ENCODE measurements around the gene RAP2B. TPM values are rescaled to one million over a fixed set of nuclear protein-coding genes. Genes with fewer than 3 reads are reported as not detected.
"Not testable (repeated sequence)": the region's sequence is repeated elsewhere in the genome, so short reads cannot be mapped to it uniquely, and the experiment has no call there.

RAP2B gene
- 12.5 TPM for polyA plus RNA-seq (2013, experiment 1 of 2)
- polyA plus RNA-seq (2013, experiment 2 of 2) = 13.1 TPM

GRCh38 chr3:153161714-153162512 lies at the start of gene RAP2B:
RAP2B (plus strand) TSS chr3:153162226; CDS start chr3:153162694, 468 bp downstream.
- under 1% methylated on average over 91 of the region's 91 CpGs for WGBS
- H3K27me3 ChIP-seq (ENCODE audit: insufficient read depth, low read length) = peaks cover 6% of the 10 kb centered on the region; the same call in 1 of the 2 replicates
- H3K4me1 ChIP-seq (ENCODE audit: insufficient read depth, low read length) = peaks cover 23% of the 10 kb centered on the region
- peak within 1 kb of the TSS; percentile 76 for H3K9ac ChIP-seq (ENCODE audit: low read depth, low read length)
- no peaks in the 10 kb centered on the region for H3K9me3 ChIP-seq (ENCODE audit: insufficient read depth, low read depth, low read length)
- peak within 1 kb of the TSS; percentile 88 for H3K27ac ChIP-seq (ENCODE audit: low read depth, low read length)
- H3K36me3 ChIP-seq (ENCODE audit: insufficient read depth, low read length) = peaks cover 12% of the 10 kb centered on the region; the same call in 1 of the 2 replicates
- H3K4me3 ChIP-seq (ENCODE audit: low read length) = peak within 1 kb of the TSS; percentile 95

DNA sequence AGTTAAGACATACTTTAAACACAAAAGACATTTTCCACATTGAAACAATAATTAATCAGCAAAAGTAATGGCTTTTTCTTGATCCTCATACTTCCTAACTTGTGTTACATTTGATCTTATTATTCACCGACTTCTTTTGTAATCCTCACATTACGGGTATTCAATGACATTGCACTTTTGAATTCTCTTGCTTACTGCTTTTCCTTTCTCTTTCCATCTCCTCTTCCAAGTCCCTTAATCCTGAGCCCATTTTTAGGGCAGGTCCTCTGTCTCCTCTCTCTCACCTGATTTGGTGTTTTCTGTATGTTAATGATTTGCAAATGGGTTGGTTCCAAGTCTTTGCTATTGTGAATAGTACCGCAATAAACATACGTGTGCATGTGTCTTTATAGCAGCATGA lies 48.5 kb upstream of the RAP2B start:
- Histone ChIP-seq H3K4me3 (ENCODE audit: low read length) (no peak overlapping the region), H3K9ac (ENCODE audit: low read depth, low read length) (no peak overlapping the region), H3K4me1 (ENCODE audit: insufficient read depth, low read length) (no peaks in the 10 kb centered on the region), H3K9me3 (ENCODE audit: insufficient read depth, low read depth, low read length) (no peaks in the 10 kb centered on the region), H3K36me3 (ENCODE audit: insufficient read depth, low read length) (no peaks in the 10 kb centered on the region), H3K27ac (ENCODE audit: low read depth, low read length) (no peak overlapping the region), H3K27me3 (ENCODE audit: insufficient read depth, low read length) (no peaks in the 10 kb centered on the region)
- 98% methylated on average over 2 of the region's 4 CpGs for WGBS

- not testable (repeated sequence) for H3K36me3 ChIP-seq (ENCODE audit: insufficient read depth, low read length); H3K9me3 ChIP-seq (ENCODE audit: insufficient read depth, low read depth, low read length); H3K27ac ChIP-seq (ENCODE audit: low read depth, low read length); H3K4me3 ChIP-seq (ENCODE audit: low read length); H3K4me1 ChIP-seq (ENCODE audit: insufficient read depth, low read length); H3K9ac ChIP-seq (ENCODE audit: low read depth, low read length); H3K27me3 ChIP-seq (ENCODE audit: insufficient read depth, low read length)
- 90% methylated on average over 1 of the region's 3 CpGs for WGBS
These were observed 47.8 kb upstream of the RAP2B start for GRCh38 chr3:153114270-153114669.

- 75% methylated on average over 3 of the region's 4 CpGs for WGBS
- Histone ChIP-seq H3K9ac (ENCODE audit: low read depth, low read length) (no peak overlapping the region), H3K27me3 (ENCODE audit: insufficient read depth, low read length) (no peaks in the 10 kb centered on the region), H3K9me3 (ENCODE audit: insufficient read depth, low read depth, low read length) (no peaks in the 10 kb centered on the region), H3K4me1 (ENCODE audit: insufficient read depth, low read length) (no peaks in the 10 kb centered on the region), H3K4me3 (ENCODE audit: low read length) (no peak overlapping the region), H3K27ac (ENCODE audit: low read depth, low read length) (no peak overlapping the region), H3K36me3 (ENCODE audit: insufficient read depth, low read length) (no peaks in the 10 kb centered on the region)
These were observed 46.7 kb upstream of the RAP2B start for GRCh38 chr3:153115326-153115725.

- WGBS = 100% methylated on average over 1 of the region's 1 CpG
- Histone ChIP-seq H3K36me3 (ENCODE audit: insufficient read depth, low read length) (no peaks in the 10 kb centered on the region), H3K9me3 (ENCODE audit: insufficient read depth, low read depth, low read length) (no peaks in the 10 kb centered on the region), H3K27ac (ENCODE audit: low read depth, low read length) (no peak overlapping the region), H3K9ac (ENCODE audit: low read depth, low read length) (no peak overlapping the region), H3K27me3 (ENCODE audit: insufficient read depth, low read length) (no peaks in the 10 kb centered on the region), H3K4me3 (ENCODE audit: low read length) (no peak overlapping the region), H3K4me1 (ENCODE audit: insufficient read depth, low read length) (no peaks in the 10 kb centered on the region)
These were observed 34.2 kb upstream of the RAP2B start for GRCh38 chr3:153127788-153128187.

- H3K9me3 ChIP-seq (ENCODE audit: insufficient read depth, low read depth, low read length) = no peaks in the 10 kb centered on the region
These were observed 32.6 kb upstream of the RAP2B start for GRCh38 chr3:153129426-153129825.

GRCh38 chr3:153129866-153130265 lies 32.2 kb upstream of the RAP2B start:
- no peak overlapping the region for H3K4me3 ChIP-seq (ENCODE audit: low read length)
- no peaks in the 10 kb centered on the region for H3K27me3 ChIP-seq (ENCODE audit: insufficient read depth, low read length)
- 100% methylated on average over 3 of the region's 3 CpGs for WGBS
- H3K27ac ChIP-seq (ENCODE audit: low read depth, low read length) = no peak overlapping the region
- no peaks in the 10 kb centered on the region for H3K36me3 ChIP-seq (ENCODE audit: insufficient read depth, low read length)
- no peak overlapping the region for H3K9ac ChIP-seq (ENCODE audit: low read depth, low read length)
- H3K4me1 ChIP-seq (ENCODE audit: insufficient read depth, low read length) = no peaks in the 10 kb centered on the region
- H3K9me3 ChIP-seq (ENCODE audit: insufficient read depth, low read depth, low read length) = no peaks in the 10 kb centered on the region

More at GRCh38 chr3:153129426-153129825, 32.6 kb upstream of the RAP2B start:
- Histone ChIP-seq H3K4me3 (ENCODE audit: low read length) (no peak overlapping the region), H3K4me1 (ENCODE audit: insufficient read depth, low read length) (no peaks in the 10 kb centered on the region), H3K9ac (ENCODE audit: low read depth, low read length) (no peak overlapping the region), H3K36me3 (ENCODE audit: insufficient read depth, low read length) (no peaks in the 10 kb centered on the region), H3K27ac (ENCODE audit: low read depth, low read length) (no peak overlapping the region), H3K27me3 (ENCODE audit: insufficient read depth, low read length) (no peaks in the 10 kb centered on the region)
- WGBS = 93% methylated on average over 11 of the region's 11 CpGs

- H3K27me3 ChIP-seq (ENCODE audit: insufficient read depth, low read length) = no peaks in the 10 kb centered on the region
- no peaks in the 10 kb centered on the region for H3K9me3 ChIP-seq (ENCODE audit: insufficient read depth, low read depth, low read length)
- WGBS = 92% methylated on average over 2 of the region's 2 CpGs
- H3K4me3 ChIP-seq (ENCODE audit: low read length) = no peak overlapping the region
- H3K36me3 ChIP-seq (ENCODE audit: insufficient read depth, low read length) = no peaks in the 10 kb centered on the region
- no peak overlapping the region for H3K9ac ChIP-seq (ENCODE audit: low read depth, low read length)
- no peaks in the 10 kb centered on the region for H3K4me1 ChIP-seq (ENCODE audit: insufficient read depth, low read length)
- H3K27ac ChIP-seq (ENCODE audit: low read depth, low read length) = no peak overlapping the region
These were observed 31.6 kb upstream of the RAP2B start for GRCh38 chr3:153130312-153130977.

- H3K27ac ChIP-seq (ENCODE audit: low read depth, low read length) = no peak overlapping the region
- 0 out of 2 replicates have a peak, but pooled peaks cover 4% of the 10 kb centered on the region for H3K4me1 ChIP-seq (ENCODE audit: insufficient read depth, low read length)
- 100% methylated on average over 1 of the region's 2 CpGs for WGBS
- H3K9me3 ChIP-seq (ENCODE audit: insufficient read depth, low read depth, low read length) = no peaks in the 10 kb centered on the region
- no peak overlapping the region for H3K4me3 ChIP-seq (ENCODE audit: low read length)
- no peaks in the 10 kb centered on the region for H3K27me3 ChIP-seq (ENCODE audit: insufficient read depth, low read length)
- no peak overlapping the region for H3K9ac ChIP-seq (ENCODE audit: low read depth, low read length)
- no peaks in the 10 kb centered on the region for H3K36me3 ChIP-seq (ENCODE audit: insufficient read depth, low read length)
These were observed 24.4 kb upstream of the RAP2B start for GRCh38 chr3:153137626-153138025.

DNA sequence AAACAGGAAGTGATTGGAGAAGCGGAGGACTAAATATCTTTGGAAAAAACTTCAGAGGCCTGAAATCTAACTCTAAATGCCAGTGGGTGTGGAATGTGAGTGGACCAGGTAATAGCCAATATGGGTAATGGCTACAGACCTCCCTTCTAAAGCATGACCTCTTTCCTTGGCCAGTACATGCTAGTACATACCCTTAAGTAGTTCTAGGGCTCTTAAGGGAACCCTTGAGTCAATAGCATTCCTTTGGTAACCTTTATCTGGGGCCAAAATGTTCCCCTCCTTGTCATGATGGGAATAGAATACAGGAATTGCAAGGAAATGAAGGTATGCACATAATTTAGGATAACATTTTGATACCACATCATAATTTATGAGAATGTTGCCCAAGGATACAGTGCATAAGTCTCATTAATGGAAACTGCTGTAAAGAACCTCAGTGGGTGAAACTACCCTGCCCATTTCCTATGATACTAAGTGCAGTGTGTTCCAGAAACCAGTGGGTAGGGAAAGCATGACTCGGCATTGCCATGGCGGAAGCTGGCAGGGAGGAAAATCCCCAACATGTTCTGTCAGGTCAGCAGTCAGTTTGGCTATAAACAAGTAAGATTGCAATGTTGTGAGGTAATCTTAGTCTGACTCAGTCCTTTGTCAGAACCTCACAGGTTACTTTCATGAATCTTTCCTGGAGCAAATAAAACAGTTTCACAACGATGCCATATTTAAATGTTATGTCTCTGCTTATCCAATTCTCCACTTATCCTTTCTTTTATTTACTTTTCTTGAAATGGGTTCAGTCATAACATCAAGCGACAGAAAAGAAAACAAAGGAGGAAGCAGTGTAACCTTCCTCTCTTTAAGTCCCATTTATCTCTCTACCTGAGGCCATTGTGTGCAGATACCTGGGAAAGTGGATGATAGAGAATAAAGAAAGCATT lies 23.5 kb upstream of the RAP2B start:
- no peak overlapping the region for H3K4me3 ChIP-seq (ENCODE audit: low read length)
- no peaks in the 10 kb centered on the region for H3K9me3 ChIP-seq (ENCODE audit: insufficient read depth, low read depth, low read length)
- H3K36me3 ChIP-seq (ENCODE audit: insufficient read depth, low read length) = no peaks in the 10 kb centered on the region
- 0 out of 2 replicates have a peak, but pooled peaks cover 4% of the 10 kb centered on the region for H3K4me1 ChIP-seq (ENCODE audit: insufficient read depth, low read length)
- H3K9ac ChIP-seq (ENCODE audit: low read depth, low read length) = peak overlapping the region; percentile 29; the same call in 1 of the 2 replicates
- WGBS = 85% methylated on average over 5 of the region's 5 CpGs
- H3K27me3 ChIP-seq (ENCODE audit: insufficient read depth, low read length) = no peaks in the 10 kb centered on the region
- peak overlapping the region; percentile 52; the same call in 1 of the 2 replicates for H3K27ac ChIP-seq (ENCODE audit: low read depth, low read length)

Measured in HUES64 (cell line).